Measurements from ENCODE around the gene CTNNA3. TPM values are rescaled to one million over a fixed set of nuclear protein-coding genes. Genes with fewer than 3 reads are reported as not detected.

The CTNNA3 gene
- total RNA-seq, 1 donor from 2014 or later, result not detected

DNA sequence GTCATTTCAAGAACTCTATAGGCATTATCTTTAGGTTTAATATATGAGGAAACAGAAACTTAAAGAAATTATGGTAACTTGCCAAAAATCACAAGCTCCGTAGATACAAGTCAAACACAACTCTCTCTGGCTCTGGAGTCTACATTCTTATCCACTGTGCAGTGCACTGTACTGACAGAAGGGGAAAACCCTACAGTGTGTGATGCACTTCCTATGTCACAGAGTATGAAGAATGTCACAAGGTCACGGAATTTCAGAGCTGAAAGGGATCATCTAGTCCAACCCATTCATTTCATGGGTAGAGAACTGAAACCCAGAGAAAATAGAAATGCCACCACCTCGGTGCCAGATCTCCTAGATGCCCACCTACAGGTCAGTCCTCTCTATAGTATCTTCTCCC lies 684.0 kb downstream of the CTNNA3 start:
- H3K4me1 Mint-ChIP-seq (ENCODE audit: low read depth), result peaks cover 18% of the 10 kb centered on the region

DNA sequence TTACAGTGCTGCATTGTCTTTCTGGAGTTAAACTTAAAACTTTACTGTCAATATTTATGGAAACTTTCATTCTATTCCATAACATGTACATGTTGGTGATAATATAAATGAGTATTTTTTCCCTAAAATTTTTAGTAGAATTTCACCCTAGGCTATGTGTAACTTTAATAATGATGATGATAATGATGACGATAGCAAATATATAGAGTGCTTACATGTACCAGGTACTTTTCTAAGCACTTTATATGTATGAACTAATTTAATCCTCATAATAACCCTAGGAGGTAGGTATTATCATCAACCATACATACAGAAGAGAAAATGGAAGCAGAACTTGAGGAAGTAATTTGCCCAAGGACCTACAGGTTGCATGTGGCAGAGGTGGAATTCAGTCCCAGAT lies 684.5 kb downstream of the CTNNA3 start:
- no peaks in the 10 kb centered on the region for H3K27me3 Mint-ChIP-seq (ENCODE audit: low read depth)

More for the DNA sequence above, 684.0 kb downstream of the CTNNA3 start:
- Mint-ChIP-seq H3K9me3 (no peaks in the 10 kb centered on the region), H3K4me3 (ENCODE audit: low read depth) (no peak overlapping the region), H3K27ac (no peak overlapping the region), H3K36me3 (ENCODE audit: low read depth) (no peaks in the 10 kb centered on the region), H3K27me3 (ENCODE audit: low read depth) (no peaks in the 10 kb centered on the region)
- intact Hi-C loops (cut with micrococcal nuclease), result loop anchor here (10.0 kb wide), 1 partner anchor 77 kb away; no protein-coding TSS in a partner anchor
- DNase-seq (ENCODE audit: low spot score), result no peak

DNA sequence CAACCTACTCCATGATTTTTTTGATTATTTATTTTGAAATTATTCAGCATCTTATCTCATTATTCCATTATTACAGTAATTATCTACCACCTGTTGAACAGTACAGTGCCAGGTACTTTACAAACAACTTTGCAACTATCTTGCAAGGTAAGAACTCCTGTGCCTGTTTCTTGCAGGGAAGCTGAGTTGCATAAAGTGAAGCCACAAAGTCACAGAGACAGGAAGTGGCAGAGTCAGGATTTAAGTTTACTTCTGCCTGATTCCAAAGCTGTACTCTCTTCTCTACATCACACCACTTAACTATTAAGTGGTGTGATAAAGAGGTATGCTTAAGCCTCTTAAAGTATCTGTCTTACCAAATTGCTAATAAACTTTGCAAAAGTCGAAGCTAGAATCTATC lies 690.0 kb downstream of the CTNNA3 start:
- intact Hi-C loops (cut with micrococcal nuclease), result no loop called here
- DNase-seq (ENCODE audit: low spot score), result no peak
- no peak overlapping the region for H3K4me3 Mint-ChIP-seq (ENCODE audit: low read depth)
- no peak overlapping the region for H3K27ac Mint-ChIP-seq
- no peaks in the 10 kb centered on the region for H3K4me1 Mint-ChIP-seq (ENCODE audit: low read depth)
- no peaks in the 10 kb centered on the region for H3K9me3 Mint-ChIP-seq
- H3K36me3 Mint-ChIP-seq (ENCODE audit: low read depth), result no peaks in the 10 kb centered on the region
- H3K27me3 Mint-ChIP-seq (ENCODE audit: low read depth), result no peaks in the 10 kb centered on the region

More for the DNA sequence above, 684.5 kb downstream of the CTNNA3 start:
- Mint-ChIP-seq H3K36me3 (ENCODE audit: low read depth) (no peaks in the 10 kb centered on the region), H3K9me3 (no peaks in the 10 kb centered on the region), H3K27ac (no peak overlapping the region), H3K4me3 (ENCODE audit: low read depth) (no peak overlapping the region), H3K4me1 (ENCODE audit: low read depth) (peaks cover 13% of the 10 kb centered on the region)
- DNase-seq (ENCODE audit: low spot score), result no peak
- intact Hi-C loops (cut with micrococcal nuclease), result loop anchor here (10.0 kb wide), 1 partner anchor 77 kb away; no protein-coding TSS in a partner anchor

DNA sequence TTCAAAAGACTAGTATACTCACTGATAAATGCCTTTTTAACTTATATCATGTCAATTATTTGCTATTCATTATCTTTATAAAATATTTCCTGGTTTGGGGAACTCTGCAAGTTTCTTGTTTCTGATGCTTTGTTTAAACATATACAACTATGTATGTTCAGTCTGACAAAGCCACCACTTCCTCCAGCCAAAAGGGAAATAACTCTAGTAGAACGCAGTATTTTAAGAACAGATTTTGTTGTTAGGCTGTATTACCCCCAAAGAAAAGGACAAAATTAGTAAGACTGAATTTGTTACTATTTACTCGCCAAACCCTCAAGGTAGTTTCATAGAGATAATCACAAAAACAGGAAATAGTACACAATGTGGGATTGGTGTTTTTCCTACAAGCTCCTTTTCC lies 691.3 kb downstream of the CTNNA3 start:
- peaks cover 1% of the 10 kb centered on the region for H3K27me3 Mint-ChIP-seq (ENCODE audit: low read depth)
- no peaks in the 10 kb centered on the region for H3K36me3 Mint-ChIP-seq (ENCODE audit: low read depth)
- H3K4me1 Mint-ChIP-seq (ENCODE audit: low read depth), result no peaks in the 10 kb centered on the region
- H3K27ac Mint-ChIP-seq, result no peak overlapping the region
- H3K9me3 Mint-ChIP-seq, result no peaks in the 10 kb centered on the region
- no peak overlapping the region for H3K4me3 Mint-ChIP-seq (ENCODE audit: low read depth)
- no peak for DNase-seq (ENCODE audit: low spot score)
- intact Hi-C loops (cut with micrococcal nuclease), result no loop called here

DNA sequence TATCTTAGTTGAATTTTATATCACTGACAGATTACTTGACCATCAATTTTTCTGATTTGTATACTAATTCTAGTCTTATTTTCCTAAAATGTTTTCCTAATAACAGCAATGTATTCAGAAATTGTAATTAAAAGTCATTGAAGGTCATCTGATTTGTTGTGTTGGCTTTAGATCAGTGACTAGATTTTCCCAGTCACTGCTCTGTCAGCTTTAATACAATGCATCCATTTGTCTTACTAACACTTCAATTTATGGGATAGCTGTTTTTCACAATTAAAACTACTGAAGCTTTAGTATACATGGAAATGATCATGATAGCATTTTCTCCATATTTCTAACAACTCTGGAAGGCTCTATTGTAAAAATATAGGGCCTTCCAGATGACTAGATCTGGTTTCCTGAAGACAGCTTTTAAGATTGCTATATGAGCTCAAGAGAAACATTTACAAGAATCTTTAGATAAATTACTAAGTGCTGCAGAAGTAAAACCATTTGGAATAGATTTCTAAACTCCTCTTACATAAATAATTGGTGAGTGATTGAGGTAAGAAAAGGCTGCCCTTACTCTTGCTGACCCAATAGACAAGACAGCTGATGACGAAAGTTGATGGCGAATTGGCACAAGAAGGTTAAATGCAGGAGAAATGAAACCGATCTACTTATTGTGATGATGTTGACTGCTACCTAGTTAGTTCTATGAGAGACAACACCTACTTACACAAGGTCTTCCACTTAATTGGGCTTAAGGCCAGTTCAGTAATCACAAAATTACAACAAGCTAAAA lies 696.0 kb downstream of the CTNNA3 start:
- Mint-ChIP-seq H3K4me1 (ENCODE audit: low read depth) (no peaks in the 10 kb centered on the region), H3K4me3 (ENCODE audit: low read depth) (no peak overlapping the region), H3K27me3 (ENCODE audit: low read depth) (peaks cover 1% of the 10 kb centered on the region), H3K9me3 (no peaks in the 10 kb centered on the region), H3K36me3 (ENCODE audit: low read depth) (no peaks in the 10 kb centered on the region), H3K27ac (no peak overlapping the region)
- no peak for DNase-seq (ENCODE audit: low spot score)
- intact Hi-C loops (cut with micrococcal nuclease), result loop anchor here (5.0 kb wide), 1 partner anchor 32 kb away; no protein-coding TSS in a partner anchor

DNA sequence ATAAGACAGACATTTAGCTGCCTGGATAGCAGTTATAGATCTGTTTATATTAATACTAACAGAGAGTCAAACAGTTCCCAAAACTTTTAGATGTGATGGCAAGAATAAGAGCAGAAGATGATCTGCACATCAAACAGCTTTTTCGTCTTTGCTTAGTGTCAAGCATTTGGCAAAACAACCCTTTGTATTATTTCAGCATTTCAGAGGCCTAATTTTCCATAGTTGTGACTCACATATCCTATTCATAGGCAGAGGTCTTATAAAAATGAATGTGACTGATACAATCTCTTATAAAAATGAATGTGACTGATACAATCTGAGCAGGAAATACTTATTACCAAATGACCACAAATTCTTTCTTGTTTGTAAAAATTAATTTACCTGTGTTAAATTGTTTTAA lies 699.0 kb downstream of the CTNNA3 start:
- no peak overlapping the region for H3K27ac Mint-ChIP-seq
- DNase-seq (ENCODE audit: low spot score), result no peak
- no peaks in the 10 kb centered on the region for H3K9me3 Mint-ChIP-seq
- no peaks in the 10 kb centered on the region for H3K36me3 Mint-ChIP-seq (ENCODE audit: low read depth)
- intact Hi-C loops (cut with micrococcal nuclease), result loop anchor here (5.0 kb wide), 1 partner anchor 35 kb away; no protein-coding TSS in a partner anchor
- H3K27me3 Mint-ChIP-seq (ENCODE audit: low read depth), result peaks cover 1% of the 10 kb centered on the region
- H3K4me3 Mint-ChIP-seq (ENCODE audit: low read depth), result no peak overlapping the region
- no peaks in the 10 kb centered on the region for H3K4me1 Mint-ChIP-seq (ENCODE audit: low read depth)

DNA sequence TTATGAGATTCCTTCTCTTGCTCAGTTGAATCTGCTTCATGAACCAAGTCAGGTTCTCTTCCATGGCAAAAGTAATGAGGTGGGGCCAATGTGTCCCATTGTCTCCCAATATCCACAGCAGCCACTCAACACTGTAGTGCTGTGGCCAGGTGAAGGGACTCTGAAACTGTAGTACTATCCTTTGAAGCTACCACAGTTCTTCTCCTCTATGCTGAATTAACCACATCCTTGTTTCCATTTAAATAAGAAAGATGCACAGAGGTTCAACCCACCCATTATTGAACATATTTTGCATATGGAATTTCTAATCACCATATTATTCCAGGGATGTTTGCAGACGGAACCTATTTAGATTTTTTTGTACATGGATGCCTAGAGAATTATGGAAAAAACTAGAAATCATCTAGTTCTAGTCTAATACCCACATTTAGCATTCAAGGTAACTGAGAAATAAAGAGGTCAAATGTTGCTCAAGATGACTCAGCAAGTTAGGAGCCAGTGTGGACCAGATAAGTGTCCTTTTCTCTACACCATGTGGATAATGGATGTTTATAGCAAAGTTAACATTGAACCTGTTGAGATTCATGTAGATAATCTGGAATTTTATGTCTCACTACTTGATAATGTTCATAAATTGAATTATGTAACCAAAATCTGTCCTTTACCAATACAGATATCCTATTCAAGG lies 705.7 kb downstream of the CTNNA3 start:
- Mint-ChIP-seq H3K27ac (no peak overlapping the region), H3K4me3 (ENCODE audit: low read depth) (no peak overlapping the region), H3K27me3 (ENCODE audit: low read depth) (peaks cover 2% of the 10 kb centered on the region), H3K36me3 (ENCODE audit: low read depth) (no peaks in the 10 kb centered on the region), H3K4me1 (ENCODE audit: low read depth) (peaks cover 3% of the 10 kb centered on the region), H3K9me3 (no peaks in the 10 kb centered on the region)
- no peak for DNase-seq (ENCODE audit: low spot score)
- intact Hi-C loops (cut with micrococcal nuclease), result no loop called here

DNA sequence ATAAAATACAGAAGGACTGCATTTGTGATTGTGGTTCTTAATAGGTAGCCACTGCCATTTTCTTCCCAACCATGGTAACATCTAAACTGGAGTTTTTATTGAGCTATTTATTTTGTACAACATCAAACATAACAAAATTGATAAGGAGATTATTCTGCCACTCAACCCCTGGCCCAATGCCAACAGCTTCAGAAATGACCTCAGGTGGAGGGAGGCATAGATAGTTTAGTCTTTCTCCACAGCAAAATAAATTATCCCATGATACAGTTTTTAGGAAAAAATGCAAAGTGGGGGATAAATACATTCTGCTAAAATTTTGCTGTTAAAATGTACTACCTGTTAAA lies 712.5 kb downstream of the CTNNA3 start:
- intact Hi-C loops (cut with micrococcal nuclease), result no loop called here
- no peaks in the 10 kb centered on the region for H3K4me1 Mint-ChIP-seq (ENCODE audit: low read depth)
- H3K9me3 Mint-ChIP-seq, result no peaks in the 10 kb centered on the region
- no peak overlapping the region for H3K27ac Mint-ChIP-seq
- no peaks in the 10 kb centered on the region for H3K27me3 Mint-ChIP-seq (ENCODE audit: low read depth)
- no peak overlapping the region for H3K4me3 Mint-ChIP-seq (ENCODE audit: low read depth)
- no peaks in the 10 kb centered on the region for H3K36me3 Mint-ChIP-seq (ENCODE audit: low read depth)
- no peak for DNase-seq (ENCODE audit: low spot score)

DNA sequence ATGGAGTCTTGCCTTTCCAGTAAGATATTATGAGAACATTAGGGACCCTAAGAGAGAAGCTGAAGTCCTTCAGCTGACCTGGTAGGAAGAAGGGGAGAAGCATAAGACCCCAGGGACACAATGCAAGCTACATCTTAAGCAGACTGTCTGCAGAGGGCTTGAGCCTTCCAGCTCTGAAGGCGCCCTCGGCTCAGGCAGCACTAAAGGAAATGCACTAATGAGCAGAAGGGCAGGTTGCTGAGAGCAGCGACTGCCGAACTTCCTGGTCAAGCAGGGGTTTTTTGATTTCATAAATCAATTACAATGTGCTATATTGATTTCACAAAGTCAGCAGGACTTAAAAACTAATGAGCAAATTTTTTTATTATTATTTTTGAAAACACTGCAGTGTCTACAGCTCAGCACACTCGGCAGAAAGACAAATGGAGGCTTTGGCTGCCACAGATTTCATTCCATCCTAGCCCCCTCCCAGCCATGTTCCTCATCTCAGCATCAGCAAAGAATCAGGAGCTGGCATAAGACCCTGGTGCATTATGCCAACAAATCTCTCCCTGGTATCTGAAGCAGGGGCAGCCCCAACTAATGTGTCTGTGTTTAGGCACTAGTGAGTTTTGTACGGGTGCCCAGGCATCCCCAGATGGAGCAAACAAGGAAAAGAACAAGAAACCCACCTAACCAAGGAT lies 713.1 kb downstream of the CTNNA3 start:
- H3K27me3 Mint-ChIP-seq (ENCODE audit: low read depth), result no peaks in the 10 kb centered on the region
- H3K4me3 Mint-ChIP-seq (ENCODE audit: low read depth), result no peak overlapping the region
- DNase-seq (ENCODE audit: low spot score), result no peak
- no peaks in the 10 kb centered on the region for H3K36me3 Mint-ChIP-seq (ENCODE audit: low read depth)
- H3K27ac Mint-ChIP-seq, result no peak overlapping the region
- intact Hi-C loops (cut with micrococcal nuclease), result no loop called here
- no peaks in the 10 kb centered on the region for H3K9me3 Mint-ChIP-seq
- H3K4me1 Mint-ChIP-seq (ENCODE audit: low read depth), result no peaks in the 10 kb centered on the region

DNA sequence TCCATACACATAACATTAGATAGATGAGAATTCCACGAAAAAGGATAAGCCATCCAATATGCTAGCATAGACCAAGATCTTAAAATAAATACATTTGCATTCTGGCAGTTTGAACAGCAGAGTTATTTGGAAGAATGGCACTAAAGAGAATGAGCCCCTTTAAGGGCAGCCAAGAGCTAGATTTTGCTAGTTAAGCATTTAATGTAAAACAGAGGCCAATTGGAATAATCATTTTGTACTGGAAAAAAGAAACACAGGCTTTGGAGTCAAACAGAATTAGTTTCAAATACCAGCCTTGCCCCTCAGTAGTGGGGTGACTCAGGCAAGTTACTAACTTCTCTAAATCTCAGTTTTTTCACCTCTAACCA lies 714.0 kb downstream of the CTNNA3 start:
- Mint-ChIP-seq H3K9me3 (no peaks in the 10 kb centered on the region), H3K27me3 (ENCODE audit: low read depth) (no peaks in the 10 kb centered on the region)
- intact Hi-C loops (cut with micrococcal nuclease), result no loop called here

DNA sequence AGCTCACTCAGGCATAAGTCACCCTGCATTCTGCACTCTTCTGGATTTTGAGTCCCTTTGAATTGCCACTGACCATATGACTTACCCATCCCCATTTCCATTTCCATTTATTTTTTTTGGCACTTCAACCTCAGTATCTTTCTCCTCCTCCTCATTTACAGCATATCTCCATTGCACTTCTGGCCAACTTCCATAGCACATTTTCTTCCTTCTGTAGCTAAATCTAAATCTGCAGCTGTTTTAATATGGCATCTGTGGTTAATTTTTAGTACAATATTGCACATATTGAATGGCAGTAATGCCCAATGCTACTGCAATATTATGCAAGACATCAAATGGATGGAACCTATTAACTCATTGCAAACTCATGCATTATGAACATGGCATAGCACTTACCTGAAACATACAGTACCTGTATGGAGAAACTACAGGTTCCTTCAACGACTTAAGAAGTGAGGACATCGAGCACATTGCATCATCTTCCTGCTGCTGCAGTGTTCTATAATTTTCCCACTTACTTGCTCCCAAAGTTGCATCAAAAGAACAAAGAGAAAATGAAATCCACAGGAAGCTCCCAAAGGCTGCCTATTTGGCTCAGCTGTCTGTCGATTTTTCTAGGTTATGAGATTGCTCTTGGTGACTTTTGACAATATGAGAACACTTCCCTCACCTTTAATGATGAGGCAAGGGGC lies 714.5 kb downstream of the CTNNA3 start:
- H3K36me3 Mint-ChIP-seq (ENCODE audit: low read depth), result no peaks in the 10 kb centered on the region
- H3K4me1 Mint-ChIP-seq (ENCODE audit: low read depth), result no peaks in the 10 kb centered on the region
- H3K27me3 Mint-ChIP-seq (ENCODE audit: low read depth), result no peaks in the 10 kb centered on the region
- intact Hi-C loops (cut with micrococcal nuclease), result no loop called here
- H3K27ac Mint-ChIP-seq, result no peak overlapping the region
- no peaks in the 10 kb centered on the region for H3K9me3 Mint-ChIP-seq
- H3K4me3 Mint-ChIP-seq (ENCODE audit: low read depth), result no peak overlapping the region
- no peak for DNase-seq (ENCODE audit: low spot score)

More for the DNA sequence above, 714.0 kb downstream of the CTNNA3 start:
- no peaks in the 10 kb centered on the region for H3K4me1 Mint-ChIP-seq (ENCODE audit: low read depth)
- H3K36me3 Mint-ChIP-seq (ENCODE audit: low read depth), result no peaks in the 10 kb centered on the region
- no peak overlapping the region for H3K27ac Mint-ChIP-seq
- no peak overlapping the region for H3K4me3 Mint-ChIP-seq (ENCODE audit: low read depth)
- DNase-seq (ENCODE audit: low spot score), result no peak

DNA sequence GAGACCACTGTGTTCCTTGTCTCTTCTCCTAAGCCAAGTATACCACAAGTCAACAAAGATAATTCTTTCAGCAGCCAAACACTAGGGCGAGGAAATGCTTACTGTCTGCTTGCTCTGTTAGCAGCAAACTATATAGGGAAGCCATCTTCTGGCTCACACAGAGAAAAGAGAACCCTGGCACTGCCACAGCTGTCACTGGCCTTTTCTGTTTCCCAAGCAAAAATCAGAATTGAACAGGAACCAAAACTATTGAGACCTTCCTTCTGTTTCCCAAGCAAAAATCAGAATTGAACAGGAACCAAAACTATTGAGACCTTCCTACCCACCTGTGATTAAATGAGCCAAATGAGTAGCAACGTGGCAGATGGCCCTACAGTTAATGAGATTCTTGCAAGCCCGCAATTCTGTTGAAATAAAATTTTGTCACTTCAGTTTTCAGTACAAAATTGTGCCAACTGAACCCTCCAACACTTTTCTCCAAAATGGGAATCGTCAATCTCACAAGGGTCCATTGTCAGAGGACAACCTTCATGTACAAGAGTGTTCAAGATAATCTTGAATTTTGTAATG lies 715.7 kb downstream of the CTNNA3 start:
- no peaks in the 10 kb centered on the region for H3K27me3 Mint-ChIP-seq (ENCODE audit: low read depth)
- DNase-seq (ENCODE audit: low spot score), result no peak
- H3K4me1 Mint-ChIP-seq (ENCODE audit: low read depth), result no peaks in the 10 kb centered on the region
- H3K36me3 Mint-ChIP-seq (ENCODE audit: low read depth), result no peaks in the 10 kb centered on the region
- no peaks in the 10 kb centered on the region for H3K9me3 Mint-ChIP-seq
- intact Hi-C loops (cut with micrococcal nuclease), result no loop called here
- H3K4me3 Mint-ChIP-seq (ENCODE audit: low read depth), result no peak overlapping the region
- H3K27ac Mint-ChIP-seq, result no peak overlapping the region
